HEK293 (cell line): ENCODE results near the gene SAE1.
"Not testable (repeated sequence)": the region's sequence is repeated elsewhere in the genome, so short reads cannot be mapped to it uniquely, and the experiment has no call there.

ENCODE experiments used
- CTCF ChIA-PET: fragments of 350-600 bp; formaldehyde crosslinking; extraction: SDS; loops from one replicate; lab custom pipeline; 2021; ENCODE audit warnings: antibody characterized with exemption; lab: Yijun Ruan, JAX
- POLR2A ChIA-PET: fragments of 300-600 bp; formaldehyde crosslinking; extraction: SDS; loops from one replicate; lab custom pipeline; 2020; ENCODE audit warnings: antibody characterized with exemption, inconsistent platforms; lab: Yijun Ruan, JAX
- H3K27ac ChIP-seq: fragments of 200-500 bp; sonication (Bioruptor generic); 2 replicates; pipeline ENCODE4 v1.5.1; 2014; ENCODE audit warnings: low read depth, low read length, control low read depth, inconsistent platforms; ENCODE audit errors: extremely low read depth
- H3K36me3 ChIP-seq, 2 experiments: fragments of 200-500 bp in 1 of 2; sonication (Bioruptor generic) in 1 of 2; 1 replicate in 1 of 2; 2 replicates in 1 of 2; pipeline ENCODE4 v1.5.1; 2014 to 2017; ENCODE audit warnings: inconsistent platforms in 2 of 2, low read length in 2 of 2; ENCODE audit not compliant: control insufficient read depth in 2 of 2, insufficient read depth in 1 of 2
- H3K4me1 ChIP-seq: fragments of 200-500 bp; sonication (Bioruptor generic); 2 replicates; pipeline ENCODE4 v1.5.1; 2014; ENCODE audit warnings: mild to moderate bottlenecking, low read length, inconsistent platforms; ENCODE audit not compliant: control insufficient read depth, insufficient read depth
- H3K4me3 ChIP-seq: 2 replicates; pipeline ENCODE4 v1.5.1; 2011; ENCODE audit warnings: low read depth, mild to moderate bottlenecking, control low read depth, low read length, moderate library complexity
- H3K9me3 ChIP-seq: fragments of 200-500 bp; sonication (Bioruptor generic); 2 replicates; pipeline ENCODE4 v1.5.1; 2014; ENCODE audit warnings: low read depth, low read length, inconsistent platforms; ENCODE audit not compliant: control insufficient read depth, insufficient read depth
- INSM2 ChIP-seq: fragments of 450-650 bp; formaldehyde crosslinking; IDR thresholded peaks from 2 replicates; pipeline ENCODE4 v1.5.1; 2016; ENCODE audit warnings: missing biosample characterization, missing genetic modification characterization
- KLF1 ChIP-seq: fragments of 450-650 bp; formaldehyde crosslinking; IDR thresholded peaks from 2 replicates; pipeline ENCODE4 v1.5.1; 2016; ENCODE audit warnings: missing biosample characterization, missing genetic modification characterization
- KLF8 ChIP-seq: fragments of 450-650 bp; formaldehyde crosslinking; IDR thresholded peaks from 2 replicates; pipeline ENCODE4 v1.5.1; 2016; ENCODE audit warnings: missing biosample characterization, missing genetic modification characterization
- KLF9 ChIP-seq: fragments of 450-650 bp; formaldehyde crosslinking; IDR thresholded peaks from 2 replicates; pipeline ENCODE4 v1.5.1; 2016; ENCODE audit warnings: missing biosample characterization, missing genetic modification characterization, low read depth
- PATZ1 ChIP-seq: fragments of 450-650 bp; formaldehyde crosslinking; IDR thresholded peaks from 2 replicates; pipeline ENCODE4 v1.5.1; 2016; ENCODE audit warnings: missing biosample characterization, missing genetic modification characterization
- PRDM4 ChIP-seq: fragments of 450-650 bp; formaldehyde crosslinking; IDR thresholded peaks from 2 replicates; pipeline ENCODE4 v1.5.1; 2017; ENCODE audit warnings: missing biosample characterization, missing genetic modification characterization
- SCRT2 ChIP-seq: fragments of 450-650 bp; formaldehyde crosslinking; IDR thresholded peaks from 2 replicates; pipeline ENCODE4 v1.5.1; 2016; ENCODE audit warnings: missing biosample characterization, missing genetic modification characterization
- SETDB1 ChIP-seq: IDR thresholded peaks from one replicate; pipeline ENCODE4 v1.6.1; 2017; ENCODE audit warnings: mild to moderate bottlenecking, low read length, moderate library complexity, mixed read lengths; ENCODE audit not compliant: insufficient read length
- SP7 ChIP-seq: fragments of 450-650 bp; formaldehyde crosslinking; IDR thresholded peaks from 2 replicates; pipeline ENCODE4 v1.5.1; 2016; ENCODE audit warnings: missing biosample characterization, missing genetic modification characterization
- WT1 ChIP-seq: fragments of 450-650 bp; formaldehyde crosslinking; IDR thresholded peaks from 2 replicates; pipeline ENCODE4 v1.5.1; 2016; ENCODE audit warnings: missing biosample characterization, missing genetic modification characterization
- YY2 ChIP-seq: fragments of 450-650 bp; formaldehyde crosslinking; IDR thresholded peaks from 2 replicates; pipeline ENCODE4 v1.5.1; 2016; ENCODE audit warnings: missing biosample characterization, missing genetic modification characterization
- ZBTB17 ChIP-seq: fragments of 450-650 bp; formaldehyde crosslinking; IDR thresholded peaks from 2 replicates; pipeline ENCODE4 v1.5.1; 2016; ENCODE audit warnings: missing biosample characterization, missing genetic modification characterization
- ZFHX2 ChIP-seq: fragments of 450-650 bp; formaldehyde crosslinking; conservative IDR thresholded peaks from 2 replicates; pipeline ENCODE4 v1.5.1; 2016; ENCODE audit warnings: missing biosample characterization, missing genetic modification characterization
- ZNF2 ChIP-seq: fragments of 450-650 bp; formaldehyde crosslinking; IDR thresholded peaks from 2 replicates; pipeline ENCODE4 v1.5.1; 2016; ENCODE audit warnings: missing biosample characterization, missing genetic modification characterization
- ZNF324 ChIP-seq: fragments of 450-650 bp; formaldehyde crosslinking; IDR thresholded peaks from 2 replicates; pipeline ENCODE4 v1.5.1; 2016; ENCODE audit warnings: missing biosample characterization, missing genetic modification characterization
- ZNF37A ChIP-seq: fragments of 450-650 bp; IDR thresholded peaks from 2 replicates; pipeline ENCODE4 v1.5.1; 2018; ENCODE audit warnings: missing biosample characterization, missing genetic modification characterization
- ZNF391 ChIP-seq: fragments of 450-650 bp; formaldehyde crosslinking; IDR thresholded peaks from 2 replicates; pipeline ENCODE4 v1.5.1; 2016; ENCODE audit warnings: low read depth, missing biosample characterization, missing genetic modification characterization, borderline replicate concordance
- ZNF398 ChIP-seq: fragments of 450-650 bp; formaldehyde crosslinking; IDR thresholded peaks from 2 replicates; pipeline ENCODE4 v1.5.1; 2017; ENCODE audit warnings: missing biosample characterization, missing genetic modification characterization
- ZNF580 ChIP-seq: fragments of 450-650 bp; formaldehyde crosslinking; IDR thresholded peaks from 2 replicates; pipeline ENCODE4 v1.5.1; 2016; ENCODE audit warnings: missing biosample characterization, missing genetic modification characterization
- ZNF600 ChIP-seq: fragments of 450-650 bp; formaldehyde crosslinking; IDR thresholded peaks from 2 replicates; pipeline ENCODE4 v1.5.1; 2016; ENCODE audit warnings: missing biosample characterization, missing genetic modification characterization
- ZNF626 ChIP-seq: fragments of 450-650 bp; sonication (Bioruptor Pico); formaldehyde crosslinking; IDR thresholded peaks from 2 replicates; pipeline ENCODE4 v1.5.1; 2018; ENCODE audit warnings: missing biosample characterization, missing genetic modification characterization, inconsistent platforms
- ZNF654 ChIP-seq: fragments of 450-650 bp; formaldehyde crosslinking; IDR thresholded peaks from 2 replicates; pipeline ENCODE4 v1.5.1; 2016; ENCODE audit warnings: low read depth, missing biosample characterization, missing genetic modification characterization
- ZNF660 ChIP-seq: fragments of 450-650 bp; IDR thresholded peaks from 2 replicates; pipeline ENCODE4 v1.5.1; 2018; ENCODE audit warnings: missing biosample characterization, mild to moderate bottlenecking, missing genetic modification characterization
- ZNF707 ChIP-seq: fragments of 450-650 bp; formaldehyde crosslinking; IDR thresholded peaks from 2 replicates; pipeline ENCODE4 v1.5.1; 2016; ENCODE audit warnings: missing biosample characterization, missing genetic modification characterization
- ZSCAN23 ChIP-seq: fragments of 450-650 bp; formaldehyde crosslinking; IDR thresholded peaks from 2 replicates; pipeline ENCODE4 v1.5.1; 2016; ENCODE audit warnings: missing biosample characterization, missing genetic modification characterization

The SAE1 gene

GRCh38 chr19:47135156-47135555, 4.5 kb downstream of the SAE1 start:
- no peak overlapping the region for H3K4me3 ChIP-seq
- H3K36me3 ChIP-seq: peaks cover 15 to 51% of the 10 kb centered on the region in 2 experiments; a peak in 2 of 3 replicates

GRCh38 chr19:47141252-47141651, 10.6 kb downstream of the SAE1 start:
- ChIA-PET CTCF (interaction anchor here (0.7 to 1.0 kb wide), 3 partner anchors 15 to 103 kb away, joined by 3 to 4 read pairs (median 4); no protein-coding TSS in a partner anchor), POLR2A (interaction anchor here (0.7 to 1.6 kb wide), 3 partner anchors 10 to 103 kb away, joined by 3 to 9 read pairs (median 3); partner anchors contain the start of genes SAE1 and ZC3H4)
- not testable (repeated sequence) for H3K27ac ChIP-seq, H3K4me3 ChIP-seq, H3K9me3 ChIP-seq, H3K4me1 ChIP-seq
- TF ChIP-seq INSM2 (tag by site-specific recombination): peak; percentile 88
- TF ChIP-seq KLF1 (tag by site-specific recombination): peak; percentile 54
- 0 out of 2 replicates have a peak, but pooled peaks have one; percentile 7 for TF ChIP-seq PRDM4 (tag by site-specific recombination)
- peak; percentile 46; the same call in 1 of the 2 replicates for TF ChIP-seq SCRT2
- peak; percentile 76 for TF ChIP-seq ZNF580
- TF ChIP-seq ZNF324 (tag by site-specific recombination): peak; percentile 37; the same call in 1 of the 2 replicates
- TF ChIP-seq ZFHX2 (tag by site-specific recombination): 0 out of 2 replicates have a peak, but pooled peaks have one; percentile 18
- TF ChIP-seq ZNF391 (tag by site-specific recombination): 0 out of 2 replicates have a peak, but pooled peaks have one; percentile 28
- peak; percentile 52 for TF ChIP-seq KLF8 (tag by site-specific recombination)
- 0 out of 2 replicates have a peak, but pooled peaks have one; percentile 10 for TF ChIP-seq YY2 (tag by site-specific recombination)
- peak; percentile 66 for TF ChIP-seq SP7 (tag by site-specific recombination)
- TF ChIP-seq WT1 (tag by site-specific recombination): peak; percentile 22; the same call in 1 of the 2 replicates
- peak; percentile 75 for TF ChIP-seq ZNF600 (tag by site-specific recombination)
- TF ChIP-seq KLF9 (tag by site-specific recombination): peak; percentile 23; the same call in 1 of the 2 replicates
- 0 out of 2 replicates have a peak, but pooled peaks have one; percentile 17 for TF ChIP-seq ZNF2
- TF ChIP-seq ZNF660: peak; percentile 24; the same call in 1 of the 2 replicates
- 0 out of 2 replicates have a peak, but pooled peaks have one; percentile 21 for TF ChIP-seq PATZ1 (tag by site-specific recombination)
- TF ChIP-seq ZBTB17 (tag by site-specific recombination): peak; percentile 61
- H3K36me3 ChIP-seq: peaks cover 54 to 76% of the 10 kb centered on the region in 2 experiments

More at GRCh38 chr19:47135156-47135555, 4.5 kb downstream of the SAE1 start:
- POLR2A ChIA-PET: interaction anchor here (0.9 kb wide), 1 partner anchor 121 kb away, joined by 3 read pairs; the partner anchor contains the start of gene CCDC9
- peaks cover 22% of the 10 kb centered on the region for H3K4me1 ChIP-seq
- TF ChIP-seq SETDB1 (no peak), ZNF398 (peak; percentile 29; the same call in 1 of the 2 replicates), ZNF626 (tag by site-specific recombination) (no peak), ZSCAN23 (no peak), ZNF37A (no peak), ZNF654 (tag by site-specific recombination) (no peak), ZNF707 (tag by site-specific recombination) (no peak)
- 0 out of 2 replicates have a peak overlapping the region, but pooled peaks have one; percentile 5 for H3K27ac ChIP-seq
- CTCF ChIA-PET: interaction anchor here (1.4 kb wide), 1 partner anchor 99 kb away, joined by 4 read pairs; no protein-coding TSS in a partner anchor
- H3K9me3 ChIP-seq: no peaks in the 10 kb centered on the region
